GM18502 (cell line): ENCODE measurements around the gene UBE2V1.
A peak's percentile ranks its signal among the peaks of the same experiment; 100 is the strongest.
"Not testable (repeated sequence)": the region's sequence is repeated elsewhere in the genome, so short reads cannot be mapped to it uniquely, and the experiment has no call there.

ENCODE experiments used
- ATAC-seq: cut with Tn5 transposase; IDR thresholded peaks from one replicate; pipeline ENCODE4 v1.9.1; 2021; ENCODE audit warnings: mild to moderate bottlenecking; ENCODE audit not compliant: unreplicated experiment, poor library complexity

UBE2V1 gene

DNA sequence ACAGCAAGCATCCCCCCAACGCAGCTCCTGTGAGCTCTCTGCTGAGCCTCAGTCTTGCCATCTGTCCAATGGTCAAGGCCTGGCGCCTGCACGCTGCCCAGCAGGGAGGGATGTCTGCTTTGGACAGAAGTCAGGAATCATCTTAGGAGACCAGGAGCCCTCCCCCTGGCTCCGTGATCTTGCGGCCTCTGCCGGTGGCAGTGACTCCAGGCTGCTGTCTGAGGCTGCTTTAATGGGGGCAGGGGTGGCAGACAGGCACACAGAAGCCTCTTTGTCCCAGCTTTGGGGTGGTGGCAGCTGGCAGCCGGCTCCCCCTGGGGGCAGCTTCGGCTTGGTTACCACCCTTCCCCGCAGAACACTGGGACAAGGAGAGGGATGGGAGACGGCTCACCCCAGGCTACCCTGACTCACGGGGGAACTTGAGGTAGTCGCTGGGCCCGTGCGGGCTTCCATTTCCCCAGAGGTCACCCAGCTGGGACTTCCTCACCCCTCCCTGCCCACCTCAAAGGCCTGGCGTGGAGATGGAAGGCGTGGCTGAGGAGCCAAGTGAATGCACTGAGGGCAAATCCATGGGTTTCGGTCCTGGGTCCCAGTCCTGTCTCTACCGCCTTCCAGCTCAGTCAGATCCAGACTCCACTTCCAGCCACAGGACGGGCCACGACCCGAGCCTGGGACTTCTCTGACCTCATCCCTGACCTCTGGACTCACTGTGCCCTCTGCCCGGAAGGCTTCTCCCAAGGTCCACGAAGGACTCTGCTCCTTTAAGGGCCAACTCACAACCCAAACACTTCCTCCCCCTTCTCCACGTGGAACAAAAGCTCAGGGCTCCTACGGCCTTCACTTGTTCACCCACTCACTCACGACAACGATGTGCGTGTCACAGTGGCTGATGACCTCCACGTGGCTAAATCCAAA, 25.8 kb upstream of the UBE2V1 start:
- ATAC-seq: no peak

DNA sequence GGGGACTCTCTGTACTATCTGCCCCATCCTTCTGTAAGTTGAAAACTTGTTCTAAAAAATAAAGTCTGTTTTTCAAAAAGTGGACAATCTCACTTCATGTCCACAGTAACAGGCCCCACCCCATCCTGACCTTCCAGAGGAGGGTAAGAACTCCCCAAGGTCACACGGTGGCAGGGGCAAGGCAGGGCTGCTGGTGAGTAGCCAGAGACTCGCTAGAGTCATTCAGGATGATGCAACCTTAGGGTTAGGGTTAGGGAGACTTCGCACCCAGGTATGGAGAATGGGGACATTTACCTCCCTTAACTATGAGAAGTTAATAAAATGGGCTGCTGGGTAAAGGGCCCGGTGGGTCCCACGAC, 25.1 kb upstream of the UBE2V1 start:
- no peak for ATAC-seq

DNA sequence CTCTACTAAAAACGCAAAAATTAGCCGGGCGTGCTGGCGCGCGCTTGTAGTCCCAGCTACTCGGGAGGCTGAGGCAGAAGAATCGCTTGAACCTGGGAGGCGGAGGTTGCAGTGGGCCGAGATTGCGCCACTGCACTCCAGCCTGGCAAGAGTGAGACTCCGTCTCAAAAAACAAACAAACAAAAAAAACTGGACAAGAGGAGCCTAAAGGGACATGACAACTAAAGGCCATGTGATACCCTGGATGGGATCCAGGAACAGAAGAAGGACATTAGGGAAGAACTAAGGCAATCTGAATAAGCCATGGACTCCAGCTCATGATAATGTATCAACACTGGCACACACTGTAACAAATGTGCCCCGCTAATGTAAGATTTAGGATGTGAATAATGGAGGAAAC, 24.8 kb upstream of the UBE2V1 start:
- ATAC-seq: not testable (repeated sequence)

DNA sequence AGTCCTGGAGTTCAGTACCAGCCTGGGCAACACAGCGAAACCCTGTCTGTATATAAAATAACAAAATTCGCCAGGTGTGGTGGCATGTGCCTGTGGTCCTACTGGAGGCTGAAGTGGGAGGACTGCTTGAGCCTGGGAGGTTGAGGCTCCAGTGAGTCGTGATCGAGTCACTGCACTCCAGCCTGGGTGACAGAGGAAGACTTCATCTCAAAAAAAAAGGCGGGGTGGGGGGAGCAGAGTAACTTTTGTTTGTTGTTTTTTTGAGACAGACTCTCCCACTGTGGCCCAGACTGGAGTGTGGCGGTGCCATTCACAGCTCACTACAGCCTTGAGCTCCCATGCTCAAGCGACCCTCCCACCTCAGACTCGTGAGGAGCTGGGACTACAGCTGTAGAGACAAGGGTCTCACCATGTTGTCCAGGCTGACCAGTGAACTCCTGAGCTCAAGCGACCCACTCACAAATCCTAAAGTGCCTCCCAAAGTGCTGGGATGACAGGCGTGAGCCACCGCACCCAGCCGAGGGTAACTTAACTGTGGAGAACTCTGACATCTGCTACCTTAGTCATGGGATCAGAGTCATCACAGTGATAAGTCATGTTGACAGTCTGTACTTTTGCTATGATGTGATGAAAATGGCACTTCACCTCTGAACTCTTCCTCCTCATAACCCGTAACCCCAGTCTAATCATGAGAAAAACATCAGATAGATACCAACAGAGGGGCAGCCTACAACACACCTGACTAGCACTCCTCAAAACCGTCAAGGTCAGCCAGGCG, 24.1 kb upstream of the UBE2V1 start:
- no peak for ATAC-seq

DNA sequence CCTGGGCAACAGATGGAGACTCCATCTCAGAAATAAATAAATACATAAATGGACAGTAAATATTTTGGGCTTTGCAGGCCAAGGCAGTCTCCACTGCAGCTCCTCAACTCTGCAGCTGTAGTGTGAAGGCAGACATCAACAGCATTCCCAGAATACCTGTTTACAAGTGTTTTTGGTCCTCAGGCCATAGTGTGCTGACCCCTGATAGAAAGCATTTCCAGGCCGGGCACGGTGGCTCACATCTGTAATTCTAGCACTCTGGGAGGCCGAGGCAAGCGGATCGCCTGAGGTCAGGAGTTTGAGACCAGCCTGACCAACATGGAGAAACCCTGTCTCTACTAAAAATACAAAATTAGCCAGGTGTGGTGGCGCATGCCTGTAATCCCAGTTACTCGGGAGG, 22.2 kb upstream of the UBE2V1 start:
- not testable (repeated sequence) for ATAC-seq

DNA sequence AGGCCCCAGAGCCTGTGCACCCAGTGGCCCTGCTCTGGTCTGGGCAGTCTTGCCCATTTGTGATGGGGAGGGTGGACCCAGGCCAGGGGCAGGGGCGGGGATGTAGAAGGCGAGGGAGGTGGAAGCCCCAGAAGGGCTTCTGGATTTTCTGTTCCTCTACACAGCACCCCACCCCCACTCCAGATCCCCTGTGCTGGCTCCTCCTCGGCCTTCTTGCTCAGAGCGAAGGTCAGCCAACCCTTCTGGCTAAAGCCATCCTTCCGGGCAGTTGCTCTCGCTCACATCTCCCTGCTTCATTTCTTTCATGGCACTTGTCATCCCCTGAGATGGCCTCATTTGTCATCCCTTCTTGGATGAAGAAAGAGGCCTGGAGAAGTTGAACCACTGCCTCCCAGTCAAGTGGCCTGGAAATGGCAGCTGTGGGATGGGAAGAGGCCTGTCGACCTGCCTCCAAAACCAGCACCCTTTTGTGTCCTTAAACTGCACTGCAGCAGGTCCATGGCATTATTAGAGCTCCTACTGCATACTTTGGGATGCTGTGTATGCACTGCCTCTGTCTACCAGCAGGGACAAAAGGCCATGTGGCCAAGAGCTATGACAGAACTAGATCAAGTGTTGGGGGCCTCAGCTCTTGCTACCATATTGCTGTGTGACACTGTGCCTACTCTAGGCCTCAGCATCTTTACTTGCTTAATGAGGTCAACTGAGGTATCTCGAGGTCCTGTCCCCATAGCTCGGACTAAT, 20.7 kb upstream of the UBE2V1 start:
- no peak for ATAC-seq

DNA sequence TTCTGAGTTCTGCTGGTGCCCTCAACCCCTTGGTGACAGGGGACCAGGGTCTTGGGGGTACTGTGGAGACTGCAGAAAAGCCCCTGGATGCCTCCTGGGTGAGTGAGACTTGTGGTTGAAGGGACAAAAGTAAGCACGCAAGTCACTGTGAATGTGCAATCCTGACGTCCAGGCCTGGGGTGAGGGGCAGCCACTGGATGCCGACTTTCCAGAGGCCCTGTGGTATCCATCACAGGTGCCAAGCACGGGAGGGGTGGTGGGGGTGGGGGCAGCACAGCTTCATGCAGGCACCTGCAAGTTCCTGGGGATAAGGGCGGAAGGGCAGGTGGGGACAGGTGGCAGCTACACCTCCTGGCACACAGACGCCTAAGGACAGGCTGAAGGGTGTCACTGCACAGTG, 20.1 kb upstream of the UBE2V1 start:
- no peak for ATAC-seq

DNA sequence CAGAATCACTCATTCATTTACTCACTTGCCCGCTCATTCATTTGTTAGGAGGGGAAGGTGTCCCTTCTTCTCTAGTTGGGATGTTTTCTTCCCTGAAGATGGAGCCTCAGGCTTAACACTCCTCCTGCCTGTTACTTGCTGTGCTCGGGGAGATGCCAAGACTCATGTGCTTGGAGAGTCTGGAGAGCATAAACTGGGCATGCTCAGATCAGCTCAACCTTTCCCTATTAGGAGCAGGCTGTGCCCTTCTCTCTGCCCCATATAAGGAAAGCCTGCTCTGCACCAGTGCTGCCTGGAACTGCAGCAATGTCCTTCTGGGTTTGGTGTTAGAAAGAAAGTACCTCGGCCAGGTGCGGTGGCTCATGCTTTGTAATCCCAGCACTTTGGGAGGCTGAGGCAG, 18.0 kb upstream of the UBE2V1 start:
- ATAC-seq: no peak

DNA sequence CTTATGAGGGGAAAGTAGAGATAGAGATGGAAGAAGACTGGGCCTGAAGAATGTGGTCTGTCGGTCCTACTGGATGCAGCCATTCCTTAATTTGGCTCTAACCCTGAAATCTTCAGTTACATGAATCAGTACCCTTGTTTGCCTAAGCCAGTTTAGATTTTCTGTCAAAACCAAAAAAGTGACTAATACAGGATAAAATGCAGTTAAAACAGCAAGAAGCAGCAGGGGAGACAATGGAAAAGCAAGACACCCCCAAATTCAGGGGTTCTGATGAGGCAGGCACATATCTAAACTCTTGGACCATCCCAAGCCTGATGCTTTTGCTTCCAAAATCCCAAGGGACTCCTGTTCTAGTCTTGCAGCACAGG, 17.4 kb upstream of the UBE2V1 start:
- no peak for ATAC-seq

DNA sequence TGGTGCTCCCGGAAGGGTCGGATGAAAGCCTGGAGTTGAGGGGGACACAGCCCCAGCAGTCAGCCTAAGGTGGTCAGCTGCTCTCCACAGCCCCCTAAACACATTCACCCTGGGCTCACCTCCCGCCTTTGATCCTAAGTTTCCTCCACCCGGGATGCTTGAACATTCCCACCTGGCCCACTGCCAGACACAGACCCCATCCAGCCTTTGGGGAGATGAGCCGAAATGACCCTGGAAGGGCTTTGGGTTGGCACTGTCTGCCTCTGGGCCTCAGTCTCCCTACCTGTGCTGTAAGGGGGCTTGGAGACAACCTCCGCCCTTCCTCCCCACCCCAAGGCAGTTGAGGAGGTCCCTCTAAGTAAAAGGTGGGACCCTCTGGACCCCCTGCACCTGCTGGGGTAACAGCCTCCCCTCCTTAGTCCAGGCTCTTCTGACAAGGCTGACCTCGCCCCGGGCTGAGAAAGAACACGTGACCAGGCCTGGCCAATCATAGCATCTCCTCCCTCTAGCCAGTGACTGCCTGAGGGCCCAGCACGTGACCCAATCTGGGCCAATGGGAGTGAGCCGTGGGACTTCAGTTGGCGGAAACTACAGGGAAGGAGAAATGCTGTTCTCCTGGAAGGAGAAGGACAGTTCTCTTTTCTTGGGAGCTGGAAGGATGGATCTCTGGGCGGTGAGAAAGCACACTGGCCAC, 16.9 kb upstream of the UBE2V1 start:
- no peak for ATAC-seq

DNA sequence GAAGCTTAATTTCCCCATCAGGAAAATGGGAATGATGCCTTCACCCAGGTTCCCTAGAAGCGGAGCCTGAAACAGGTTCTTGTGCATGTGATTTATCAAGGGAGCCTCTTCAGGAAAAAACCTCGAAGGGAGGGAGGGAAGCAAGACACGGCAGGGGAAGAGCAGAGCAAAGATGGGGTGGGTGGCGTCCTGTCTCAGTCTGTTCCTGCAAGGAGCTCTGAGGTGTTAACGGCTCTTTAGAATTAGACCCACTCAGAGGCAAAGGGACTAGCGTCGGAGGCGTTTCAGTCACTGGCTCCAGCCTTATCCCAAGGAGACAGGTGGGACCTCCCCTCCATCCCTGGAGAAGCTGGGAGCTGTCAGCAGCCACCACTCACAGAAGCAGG, 15.6 kb upstream of the UBE2V1 start:
- ATAC-seq: no peak

DNA sequence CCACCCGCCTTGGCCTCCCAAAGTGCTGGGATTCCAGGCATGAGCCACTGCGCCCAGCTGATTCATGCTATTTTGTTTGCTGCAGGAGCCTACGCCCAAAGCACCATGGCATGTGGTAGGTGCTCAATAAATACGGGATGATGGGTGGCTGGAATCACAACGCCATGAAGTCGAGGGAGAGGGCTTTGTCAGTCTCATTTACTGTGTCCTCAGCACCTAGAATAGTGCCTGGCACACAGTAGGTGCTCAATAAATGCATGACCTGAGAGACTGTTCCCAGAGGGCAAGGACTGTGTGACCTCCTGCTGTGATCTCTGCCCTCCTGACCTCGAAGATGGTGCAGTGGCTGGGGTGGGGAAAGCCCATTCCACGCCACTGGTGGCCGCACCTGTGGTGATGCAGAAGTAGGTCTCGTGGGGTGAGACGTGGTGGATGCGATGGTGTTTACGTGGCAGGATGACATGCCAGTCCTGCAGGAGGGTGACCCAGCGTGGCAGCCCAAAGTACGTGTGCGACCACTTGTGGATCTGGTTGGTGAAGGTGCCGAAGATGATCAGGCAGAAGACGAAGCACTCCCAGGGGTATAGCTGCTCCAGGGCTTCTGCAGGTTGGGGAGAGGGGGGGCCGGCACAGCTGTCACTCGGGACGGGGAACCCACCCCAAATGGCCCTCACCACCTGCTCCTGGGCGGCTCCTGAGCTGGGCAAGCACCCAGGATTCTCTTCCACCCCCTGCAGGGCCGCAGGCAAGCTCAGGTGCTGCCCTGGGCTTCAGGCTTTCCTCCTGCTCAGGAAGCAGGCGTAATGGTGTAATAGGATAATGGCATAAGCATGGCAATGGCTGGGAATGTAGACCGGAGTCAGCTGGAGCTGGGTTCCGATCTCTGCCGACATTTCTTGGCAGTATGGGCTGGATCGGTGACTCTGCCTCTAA, 14.9 kb upstream of the UBE2V1 start:
- ATAC-seq: no peak

DNA sequence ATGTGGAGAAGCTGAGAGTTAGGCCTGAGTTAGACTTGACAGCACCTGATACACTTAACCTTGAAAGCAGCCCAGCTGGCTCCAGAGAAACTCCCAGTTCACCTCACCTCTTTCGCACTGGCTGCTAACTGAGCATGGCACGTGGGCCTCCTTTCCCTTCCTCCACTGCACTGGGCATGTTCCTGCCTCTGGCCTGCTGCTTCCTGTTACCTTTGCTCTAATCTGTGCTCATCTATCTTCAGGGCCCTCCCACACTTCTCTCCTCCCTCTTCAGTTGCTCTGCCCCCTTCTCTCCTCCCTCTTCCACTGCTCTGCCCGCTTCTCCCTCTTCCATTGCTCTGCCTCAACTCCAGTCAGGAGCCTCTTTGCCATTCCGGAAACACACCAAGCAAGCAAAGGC, 13.7 kb upstream of the UBE2V1 start:
- no peak for ATAC-seq

DNA sequence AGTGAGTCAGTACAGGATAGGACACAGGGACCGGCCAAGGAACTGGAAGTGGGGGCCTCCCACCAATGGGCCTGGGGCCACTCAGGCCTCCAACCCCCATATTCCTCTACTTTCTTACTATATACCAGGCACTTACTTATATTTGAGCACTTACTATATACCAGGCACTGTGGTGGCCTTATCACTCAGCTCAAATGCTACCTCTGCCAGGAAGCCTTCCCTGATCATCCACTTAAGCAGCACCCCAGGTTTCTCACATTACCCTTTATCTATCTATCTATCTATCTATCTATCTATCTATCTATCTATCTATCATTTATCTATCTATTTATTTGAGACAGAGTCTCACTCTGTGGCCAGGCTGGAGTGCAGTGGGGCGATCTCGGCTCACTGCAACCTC, 12.3 kb upstream of the UBE2V1 start:
- no peak for ATAC-seq

DNA sequence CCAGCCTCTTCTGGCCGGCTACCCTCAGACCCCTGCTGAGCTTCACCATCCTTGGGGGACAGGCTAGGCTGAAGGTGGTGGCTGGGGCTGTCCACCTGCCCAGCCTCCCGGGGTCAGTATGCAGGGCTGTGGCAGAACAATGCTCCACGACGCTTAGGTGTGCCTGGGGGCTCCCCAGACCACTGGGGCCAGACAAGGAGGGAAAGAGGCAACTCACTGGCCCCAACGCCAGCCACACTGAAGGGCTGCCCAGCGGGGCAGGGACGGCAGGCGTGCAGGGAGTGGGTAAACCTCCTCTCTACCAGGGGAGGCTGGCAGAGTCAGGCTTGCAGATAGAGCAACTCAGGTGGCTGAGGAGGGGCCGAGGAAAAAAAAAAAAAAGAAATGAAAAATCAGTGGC, 11.5 kb upstream of the UBE2V1 start:
- ATAC-seq: no peak

DNA sequence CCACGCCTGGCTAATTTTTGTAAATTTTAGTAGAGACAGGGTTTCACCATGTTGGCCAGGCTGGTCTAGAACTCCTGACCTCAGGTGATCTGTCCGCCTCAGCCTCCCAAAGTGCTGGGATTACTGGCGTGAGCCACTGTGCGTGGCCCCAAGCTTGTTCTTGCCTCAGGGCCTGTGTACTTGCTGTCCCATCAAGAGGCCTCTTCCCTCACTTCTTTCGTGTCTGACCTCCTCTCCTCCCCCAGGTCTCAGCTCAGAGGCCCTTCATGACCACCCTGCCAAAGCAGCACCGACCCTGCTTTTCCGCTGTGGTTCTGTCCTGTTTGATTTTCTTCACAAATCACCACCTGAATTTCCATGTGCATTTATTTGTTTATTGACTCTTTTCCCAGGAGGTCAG, 10.5 kb upstream of the UBE2V1 start:
- ATAC-seq: no peak

DNA sequence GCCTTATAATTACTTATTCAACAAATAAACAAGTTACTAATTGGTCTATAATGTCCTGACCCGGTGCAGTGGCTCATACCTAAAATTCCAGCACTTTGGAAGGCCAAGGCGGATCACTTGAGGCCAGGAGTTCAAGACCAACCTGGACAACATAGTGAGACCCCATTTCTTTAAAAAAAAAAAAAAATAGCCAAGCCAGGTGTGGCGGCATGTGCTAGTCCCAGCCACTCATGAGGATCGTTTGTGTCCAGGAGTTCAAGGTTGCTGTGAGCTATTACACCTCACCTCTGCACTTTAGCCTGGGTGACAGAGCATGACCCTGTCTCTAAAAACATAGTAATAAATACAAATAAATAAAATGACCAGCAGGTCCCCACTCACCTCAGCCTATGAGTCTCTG, 9.8 kb upstream of the UBE2V1 start:
- no peak for ATAC-seq

DNA sequence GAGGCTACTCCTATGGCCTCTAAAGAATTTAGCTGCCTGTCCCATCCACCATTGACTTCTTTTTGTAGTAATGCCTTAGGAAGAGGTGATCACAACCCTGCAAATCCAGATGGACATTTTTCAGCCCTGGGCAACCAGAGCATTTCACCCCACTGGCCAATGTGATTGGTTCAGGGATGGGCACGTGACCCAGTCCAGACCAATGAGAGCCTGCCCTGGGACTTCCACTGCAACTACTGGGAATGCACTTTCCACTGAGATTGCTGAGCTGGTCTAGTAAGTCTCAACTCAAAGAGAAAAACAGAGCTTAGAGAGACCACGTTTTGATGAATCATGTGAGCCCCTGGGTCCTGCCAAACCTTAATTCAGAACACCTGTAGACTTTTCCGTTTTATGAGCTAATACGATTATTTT, 8.9 kb upstream of the UBE2V1 start:
- no peak for ATAC-seq

DNA sequence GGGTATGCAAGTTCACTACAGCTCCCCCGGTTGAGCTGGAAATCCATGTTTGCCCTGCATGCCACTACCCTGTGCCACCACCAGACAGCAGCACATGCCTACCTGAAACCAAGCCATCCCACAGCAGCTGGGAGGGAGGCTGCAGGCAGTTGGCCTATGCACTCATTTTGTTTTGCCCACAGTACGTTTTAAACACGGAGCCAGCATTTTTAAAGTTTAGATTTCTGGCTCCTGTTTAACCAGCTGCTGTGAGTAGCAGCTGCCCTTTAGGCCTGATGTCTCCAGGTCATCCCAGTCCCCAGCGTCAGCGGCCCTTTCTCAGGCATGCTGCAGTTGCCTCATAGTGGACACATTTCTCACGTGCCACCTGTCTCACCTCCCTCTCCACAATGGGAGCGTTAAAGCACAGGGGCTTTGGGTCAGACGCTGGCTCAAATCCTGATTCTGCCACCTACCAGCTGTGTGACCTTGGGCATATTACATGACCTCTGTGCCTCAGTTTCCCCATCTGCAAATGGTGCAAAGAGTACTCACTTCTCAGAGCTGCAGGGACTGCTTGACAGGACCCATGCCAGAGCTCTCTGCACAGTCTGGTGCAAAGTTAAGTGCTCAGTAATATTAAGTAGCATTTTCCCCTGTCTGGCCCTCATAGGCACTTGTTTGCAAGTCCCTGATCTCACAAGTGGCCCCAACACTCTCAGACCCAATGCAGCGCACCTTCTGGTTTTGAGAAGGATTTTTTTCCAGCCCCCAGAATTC, 8.2 kb upstream of the UBE2V1 start:
- peak; percentile 55 for ATAC-seq
